Ascending aorta (tissue), 2 donors: ENCODE results near the gene PPP2R1B. TPM values are rescaled to one million over a fixed set of nuclear protein-coding genes. Genes with fewer than 3 reads are reported as not detected.

Source experiments
- DNase-seq, 2 donors: peaks; one replicate each; pipeline ENCODE4 v3.0.0-alpha.2; 2019; ENCODE audit warnings: low spot score in 2 of 2
- H3K27ac ChIP-seq, 2 donors: fragments of 200-600 bp; sonication (generic); one replicate each; pipeline ENCODE4 v1.5.1; 2016 to 2017; ENCODE audit warnings: mild to moderate bottlenecking in 1 of 2
- H3K27me3 ChIP-seq: fragments of 200-600 bp; sonication (generic); one replicate; pipeline ENCODE4 v1.5.1; 2017
- H3K36me3 ChIP-seq, 2 donors: fragments of 200-600 bp; sonication (generic); one replicate each; pipeline ENCODE4 v1.5.1; 2016
- H3K4me1 ChIP-seq, 2 donors: fragments of 200-600 bp; sonication (generic); one replicate each; pipeline ENCODE4 v1.5.1; 2016 to 2017; ENCODE audit warnings: mild to moderate bottlenecking in 1 of 2
- H3K4me3 ChIP-seq, 2 donors: fragments of 200-600 bp; sonication (generic); one replicate each; pipeline ENCODE4 v1.5.1; 2016 to 2017; ENCODE audit warnings: mild to moderate bottlenecking in 1 of 2
- H3K9me3 ChIP-seq, 2 donors: fragments of 200-600 bp; sonication (generic); one replicate each; pipeline ENCODE4 v1.5.1; 2016
- intact Hi-C: fragments of 100-400 bp; cut with DNase I; formaldehyde crosslinking; loops from one replicate; pipeline ENCODE4 v1.15.1; 2023
- total RNA-seq: library from RNA; depleted of rRNA; stranded (reverse); fragments of >200 nt; gene quantifications from one replicate; pipeline ENCODE4 v1.1.0, GENCODE V29; 2016
- TF ChIP-seq, protein P1 (sequence below), 3 experiments: fragments of 200-600 bp in 2 of 3; fragments of 450-650 bp in 1 of 3; sonication (generic) in 2 of 3; IDR thresholded peaks; one replicate each; pipeline ENCODE4 v1.5.1; 2016 to 2019; ENCODE audit warnings: antibody characterized with exemption in 3 of 3, mild to moderate bottlenecking in 1 of 3, moderate library complexity in 1 of 3

The PPP2R1B gene
- total RNA-seq, 1 donor from 2014 or later = 7.7 TPM

DNA sequence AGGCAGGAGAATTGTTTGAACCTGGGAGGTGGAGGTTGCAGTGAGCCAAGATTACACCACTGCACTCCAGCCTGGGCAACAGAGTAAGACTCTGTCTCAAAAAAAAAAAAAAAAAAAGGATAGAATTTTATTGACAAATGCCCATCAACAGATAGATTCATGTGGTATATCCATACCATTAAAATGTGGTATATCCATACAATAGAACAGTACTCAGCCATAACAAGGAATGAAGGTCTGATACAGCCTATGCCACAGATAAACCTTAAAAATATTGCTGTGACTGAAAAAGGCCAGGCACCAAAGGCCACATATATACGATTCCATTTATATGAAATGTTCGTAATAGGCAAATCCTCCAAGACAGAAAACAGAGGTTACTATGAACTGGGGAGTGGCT is 45.3 kb upstream of the PPP2R1B start:
- H3K27ac ChIP-seq = no peak overlapping the region
- H3K27me3 ChIP-seq = no peaks in the 10 kb centered on the region
- TF ChIP-seq, protein P1, sequence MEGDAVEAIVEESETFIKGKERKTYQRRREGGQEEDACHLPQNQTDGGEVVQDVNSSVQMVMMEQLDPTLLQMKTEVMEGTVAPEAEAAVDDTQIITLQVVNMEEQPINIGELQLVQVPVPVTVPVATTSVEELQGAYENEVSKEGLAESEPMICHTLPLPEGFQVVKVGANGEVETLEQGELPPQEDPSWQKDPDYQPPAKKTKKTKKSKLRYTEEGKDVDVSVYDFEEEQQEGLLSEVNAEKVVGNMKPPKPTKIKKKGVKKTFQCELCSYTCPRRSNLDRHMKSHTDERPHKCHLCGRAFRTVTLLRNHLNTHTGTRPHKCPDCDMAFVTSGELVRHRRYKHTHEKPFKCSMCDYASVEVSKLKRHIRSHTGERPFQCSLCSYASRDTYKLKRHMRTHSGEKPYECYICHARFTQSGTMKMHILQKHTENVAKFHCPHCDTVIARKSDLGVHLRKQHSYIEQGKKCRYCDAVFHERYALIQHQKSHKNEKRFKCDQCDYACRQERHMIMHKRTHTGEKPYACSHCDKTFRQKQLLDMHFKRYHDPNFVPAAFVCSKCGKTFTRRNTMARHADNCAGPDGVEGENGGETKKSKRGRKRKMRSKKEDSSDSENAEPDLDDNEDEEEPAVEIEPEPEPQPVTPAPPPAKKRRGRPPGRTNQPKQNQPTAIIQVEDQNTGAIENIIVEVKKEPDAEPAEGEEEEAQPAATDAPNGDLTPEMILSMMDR (IDR thresholded peaks at IDR 0.05) = no peak
- no peak overlapping the region for H3K4me3 ChIP-seq
- intact Hi-C loops = no loop called here
- no peaks in the 10 kb centered on the region for H3K9me3 ChIP-seq
- DNase-seq = no peak
- no peaks in the 10 kb centered on the region for H3K4me1 ChIP-seq
- peaks cover 24 to 30% of the 10 kb centered on the region in 2 donors for H3K36me3 ChIP-seq

DNA sequence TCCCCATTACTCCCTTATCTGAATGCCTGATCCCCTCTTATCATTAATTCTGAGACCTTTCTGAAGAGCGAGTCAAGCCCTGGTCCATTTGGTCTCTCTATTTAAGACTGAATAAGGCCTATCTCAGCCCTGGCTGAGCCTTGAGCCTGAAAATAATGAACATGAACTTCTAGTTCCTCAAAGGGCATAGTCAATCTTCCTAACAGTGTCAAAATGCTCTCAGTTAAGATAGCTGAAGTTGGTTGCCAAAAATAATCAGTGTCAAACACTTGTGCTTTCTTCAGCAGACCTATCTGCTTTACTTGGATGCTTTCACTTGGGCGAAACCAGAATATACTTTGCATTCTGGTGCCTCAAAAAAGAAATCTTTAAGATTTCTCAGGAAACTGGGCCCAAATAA is 42.6 kb upstream of the PPP2R1B start:
- no peaks in the 10 kb centered on the region for H3K4me1 ChIP-seq
- H3K36me3 ChIP-seq = peaks cover 25 to 36% of the 10 kb centered on the region in 2 donors
- intact Hi-C loops = no loop called here
- H3K9me3 ChIP-seq = no peaks in the 10 kb centered on the region
- no peak overlapping the region for H3K4me3 ChIP-seq
- TF ChIP-seq, protein P1 (IDR thresholded peaks at IDR 0.05) = no peak
- H3K27ac ChIP-seq = no peak overlapping the region
- DNase-seq = no peak
- H3K27me3 ChIP-seq = no peaks in the 10 kb centered on the region

- Histone ChIP-seq H3K4me1 (no peaks in the 10 kb centered on the region), H3K9me3 (no peaks in the 10 kb centered on the region), H3K36me3 (peaks cover 25 to 36% of the 10 kb centered on the region in 2 donors), H3K27me3 (no peaks in the 10 kb centered on the region), H3K27ac (no peak overlapping the region), H3K4me3 (no peak overlapping the region)
- intact Hi-C loops = no loop called here
- TF ChIP-seq, protein P1 (IDR thresholded peaks at IDR 0.05) = no peak
- no peak for DNase-seq
Measured at GRCh38 chr11:111808063-111808588, 41.9 kb upstream of the PPP2R1B start.

GRCh38 chr11:111807076-111807475 is 40.9 kb upstream of the PPP2R1B start:
- H3K9me3 ChIP-seq = no peaks in the 10 kb centered on the region
- peaks cover 25 to 36% of the 10 kb centered on the region in 2 donors for H3K36me3 ChIP-seq
- no peaks in the 10 kb centered on the region for H3K27me3 ChIP-seq
- no peak overlapping the region for H3K27ac ChIP-seq
- DNase-seq = no peak
- H3K4me3 ChIP-seq = no peak overlapping the region
- no peaks in the 10 kb centered on the region for H3K4me1 ChIP-seq
- TF ChIP-seq, protein P1 (IDR thresholded peaks at IDR 0.05) = no peak
- intact Hi-C loops = no loop called here

GRCh38 chr11:111801135-111801534 is 34.9 kb upstream of the PPP2R1B start:
- H3K36me3 ChIP-seq = peaks cover 8 to 17% of the 10 kb centered on the region in 2 donors
- H3K27me3 ChIP-seq = no peaks in the 10 kb centered on the region
- TF ChIP-seq, protein P1 (IDR thresholded peaks at IDR 0.05) = no peak
- no peak overlapping the region for H3K27ac ChIP-seq
- H3K4me3 ChIP-seq = no peak overlapping the region
- no peaks in the 10 kb centered on the region for H3K9me3 ChIP-seq
- no peak for DNase-seq
- intact Hi-C loops = no loop called here
- H3K4me1 ChIP-seq = no peaks in the 10 kb centered on the region

DNA sequence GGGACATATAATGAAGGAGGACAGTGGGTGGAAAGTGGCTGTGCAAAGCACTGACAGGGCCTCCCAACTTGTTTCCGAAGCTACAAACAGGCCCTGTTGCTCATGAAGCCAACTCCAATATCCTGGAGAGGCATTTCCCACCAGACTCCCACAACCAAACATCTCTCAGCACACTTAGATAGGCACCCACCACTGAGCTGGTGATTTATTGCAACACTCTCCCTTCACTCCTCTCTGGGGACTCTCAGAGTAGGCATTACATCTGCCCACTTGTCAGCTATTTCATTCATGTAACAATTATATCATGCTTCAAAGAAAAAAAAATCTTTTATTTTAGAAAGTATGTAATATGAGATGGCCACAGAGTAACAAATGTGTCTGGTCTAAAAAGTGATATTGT is 32.1 kb upstream of the PPP2R1B start:
- Histone ChIP-seq H3K36me3 (peaks cover 3 to 8% of the 10 kb centered on the region in 2 donors), H3K27ac (no peak overlapping the region), H3K9me3 (no peaks in the 10 kb centered on the region), H3K4me1 (no peaks in the 10 kb centered on the region), H3K27me3 (no peaks in the 10 kb centered on the region), H3K4me3 (no peak overlapping the region)
- no peak for DNase-seq
- TF ChIP-seq, protein P1 (IDR thresholded peaks at IDR 0.05) = no peak
- intact Hi-C loops = no loop called here
